ENCODE results near the gene CYP4F8.
"Not testable (repeated sequence)": the region's sequence is repeated elsewhere in the genome, so short reads cannot be mapped to it uniquely, and the experiment has no call there.

The CYP4F8 gene

DNA sequence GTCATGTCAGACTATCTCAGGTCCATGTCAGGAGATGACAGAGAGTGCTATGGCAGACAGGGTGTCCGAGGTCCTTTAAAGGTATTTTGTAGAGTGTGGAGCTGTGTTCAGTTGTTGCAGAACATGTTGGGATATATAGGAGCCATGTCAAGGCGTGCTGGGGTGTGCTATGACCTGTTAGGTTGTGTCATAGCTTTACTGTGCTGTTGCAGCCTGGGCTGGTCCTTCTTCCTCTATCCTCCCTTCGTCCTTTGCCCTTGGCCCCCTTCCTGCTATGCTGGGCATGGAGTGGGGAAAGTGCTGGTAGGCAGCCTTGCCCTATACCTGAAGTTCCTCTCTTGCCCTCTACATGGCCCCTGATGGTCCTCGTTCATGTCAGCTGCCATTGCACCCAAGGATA, 64.8 kb downstream of the CYP4F8 start:
- H3K36me3 Mint-ChIP-seq, H3K27ac Mint-ChIP-seq, ATAC-seq, H3K4me1 Mint-ChIP-seq, H3K4me3 Mint-ChIP-seq: not testable (repeated sequence)
- Mint-ChIP-seq H3K9me3 (peaks cover 12% of the 10 kb centered on the region), H3K27me3 (peaks cover 41% of the 10 kb centered on the region)

All from stimulated activated memory B cell treated with anti-CD40 and anti-IgM and Interleukin-4, amounts not matched to agents 10 μg/mL and 1 μg/mL and 100 μg/mL, for 72 hours (primary cell).